Neural progenitor cell (in vitro differentiated cells): ENCODE data around the gene NCBP3.

ENCODE experiments used
- CTCF ChIP-seq: fragments of 200-600 bp; sonication (generic); IDR thresholded peaks from 2 replicates; pipeline ENCODE4 v1.5.1; 2017; ENCODE audit warnings: antibody characterized with exemption, mild to moderate bottlenecking
- EZH2 ChIP-seq: fragments of 200-600 bp; sonication (generic); IDR thresholded peaks from 2 replicates; pipeline ENCODE4 v1.6.1; 2017; ENCODE audit warnings: antibody characterized with exemption, mild to moderate bottlenecking, moderate library complexity
- EZH2phosphoT487 ChIP-seq: fragments of 200-600 bp; sonication (generic); IDR thresholded peaks from 2 replicates; pipeline ENCODE4 v1.6.1; 2017; ENCODE audit warnings: antibody characterized with exemption

- TF ChIP-seq CTCF = no peak
- no peak for TF ChIP-seq EZH2
- TF ChIP-seq EZH2phosphoT487 = no peak
These were observed 32.9 kb downstream of the NCBP3 start for GRCh38 chr17:3813171-3813570.
